Right cardiac atrium (tissue), 5 donors: ENCODE measurements around the gene TM4SF1. TPM values are rescaled to one million over a fixed set of nuclear protein-coding genes. Genes with fewer than 3 reads are reported as not detected.

Source experiments
- ATAC-seq, 2 donors: fragments of 200-7000 bp; cut with Tn5 transposase; one replicate each; pipeline versions ENCODE4 v1.8.0 to v1.9.1; 2020; ENCODE audit warnings: moderate library complexity in 2 of 2, mild to moderate bottlenecking in 1 of 2
- DNase-seq, 3 donors: peaks; one replicate each; pipeline ENCODE4 v3.0.0-alpha.2; 2020
- H3K27ac ChIP-seq: one replicate; pipeline ENCODE4 v1.5.1; 2013; ENCODE audit warnings: mild to moderate bottlenecking, low read length, control low read depth, moderate library complexity
- H3K27me3 ChIP-seq: one replicate; pipeline ENCODE4 v1.6.1; 2013; ENCODE audit not compliant: control insufficient read depth, insufficient read depth
- H3K4me1 ChIP-seq: one replicate; pipeline ENCODE4 v1.6.1; 2013; ENCODE audit warnings: low read length; ENCODE audit not compliant: control insufficient read depth, insufficient read depth
- H3K4me3 ChIP-seq: one replicate; pipeline ENCODE4 v1.5.1; 2013; ENCODE audit warnings: low read length, control low read depth
- H3K9me3 ChIP-seq: one replicate; pipeline ENCODE4 v1.6.1; 2013; ENCODE audit warnings: low read length; ENCODE audit not compliant: control insufficient read depth
- WGBS: extraction: QIAGEN DNeasy Blood & Tissue Kit; methylation state at CpG from one replicate; pipeline ENCODE4 v1.1.7; 2013; 5-methylcytosine and 5-hydroxymethylcytosine counted together
- intact Hi-C, 4 donors: fragments of 100-400 bp; cut with DNase I; formaldehyde crosslinking; loops; one replicate each; pipeline versions ENCODE4 v1.11.0 to v1.14.0; 2022 to 2023
- polyA plus RNA-seq: library from polyadenylated mRNA; stranded (reverse); fragments of 200-250 nt; gene quantifications from one replicate; pipeline ENCODE4 v1.2.3, GENCODE V29; 2013
- total RNA-seq, 4 donors: library from RNA; stranded (reverse); fragmentation: NEBNext Ultra II Directional; extraction: Animal tissue kit (Norgen Biotek cat#: 25700); gene quantifications; one replicate each; pipeline ENCODE4 v1.2.1, GENCODE V29; 2021
- donor health status: healthy with polysubstance abuse.
- donor health status: DM: no; HTN: yes; CAD: no.
- donor health status: DM: no; HTN: no; CAD: no.
- donor health status: DM: no; HTN: yes; CAD: no; lungs with severe emphysema.
- donor health status: DM: yes; HTN: yes; CAD: no.

TM4SF1 gene
- total and polyA plus RNA-seq, 5 donors: 70.8 to 130 (median 92.5) TPM

GRCh38 chr3:149395107-149396089 lies 17.9 kb upstream of the TM4SF1 start:
- no peak overlapping the region for H3K27ac ChIP-seq
- DNase-seq: peak; percentile 38 to 66 (median 65)
- intact Hi-C loops: loop anchor here in 3 of 4 donors (2.0 to 10.0 kb wide), 3 partner anchors 41 to 87 kb away; partner anchors contain the start of gene TM4SF4 (in 1 of the 3)
- H3K4me3 ChIP-seq: no peak overlapping the region
- no peaks in the 10 kb centered on the region for H3K4me1 ChIP-seq
- no peaks in the 10 kb centered on the region for H3K9me3 ChIP-seq
- peak; percentile 74 to 79 for ATAC-seq
- 41% methylated on average over 4 of the region's 4 CpGs for WGBS
- no peaks in the 10 kb centered on the region for H3K27me3 ChIP-seq

GRCh38 chr3:149393345-149394160 lies 16.1 kb upstream of the TM4SF1 start:
- H3K27ac ChIP-seq: no peak overlapping the region
- ATAC-seq (peak; percentile 76 to 79), DNase-seq (peak; percentile 66 to 88 (median 78))
- H3K9me3 ChIP-seq: no peaks in the 10 kb centered on the region
- intact Hi-C loops: loop anchor here in 3 of 4 donors (2.0 to 10.0 kb wide), 3 partner anchors 39 to 89 kb away; partner anchors contain the start of gene TM4SF4 (in 1 of the 3)
- H3K27me3 ChIP-seq: no peaks in the 10 kb centered on the region
- 38% methylated on average over 4 of the region's 4 CpGs for WGBS
- H3K4me1 ChIP-seq: no peaks in the 10 kb centered on the region
- no peak overlapping the region for H3K4me3 ChIP-seq

GRCh38 chr3:149391960-149392359 lies 14.5 kb upstream of the TM4SF1 start:
- Histone ChIP-seq H3K27me3 (no peaks in the 10 kb centered on the region), H3K4me3 (no peak overlapping the region), H3K27ac (no peak overlapping the region), H3K4me1 (no peaks in the 10 kb centered on the region), H3K9me3 (no peaks in the 10 kb centered on the region)
- 70% methylated on average over 5 of the region's 5 CpGs for WGBS
- intact Hi-C loops: loop anchor here in 3 of 4 donors (5.0 to 10.0 kb wide), 2 partner anchors 83 to 90 kb away; partner anchors contain the start of gene TM4SF4 (in 1 of the 3)
- DNase-seq (no peak), ATAC-seq (no peak)

GRCh38 chr3:149390772-149391212 lies 13.3 kb upstream of the TM4SF1 start:
- H3K4me1 ChIP-seq: no peaks in the 10 kb centered on the region
- intact Hi-C loops: loop anchor here in 3 of 4 donors (5.0 to 10.0 kb wide), 2 partner anchors 84 to 92 kb away; partner anchors contain the start of gene TM4SF4 (in 1 of the 3)
- H3K27me3 ChIP-seq: no peaks in the 10 kb centered on the region
- WGBS: 87% methylated on average over 6 of the region's 6 CpGs
- no peaks in the 10 kb centered on the region for H3K9me3 ChIP-seq
- H3K27ac ChIP-seq: no peak overlapping the region
- ATAC-seq (no peak), DNase-seq (no peak)
- H3K4me3 ChIP-seq: no peak overlapping the region

DNA sequence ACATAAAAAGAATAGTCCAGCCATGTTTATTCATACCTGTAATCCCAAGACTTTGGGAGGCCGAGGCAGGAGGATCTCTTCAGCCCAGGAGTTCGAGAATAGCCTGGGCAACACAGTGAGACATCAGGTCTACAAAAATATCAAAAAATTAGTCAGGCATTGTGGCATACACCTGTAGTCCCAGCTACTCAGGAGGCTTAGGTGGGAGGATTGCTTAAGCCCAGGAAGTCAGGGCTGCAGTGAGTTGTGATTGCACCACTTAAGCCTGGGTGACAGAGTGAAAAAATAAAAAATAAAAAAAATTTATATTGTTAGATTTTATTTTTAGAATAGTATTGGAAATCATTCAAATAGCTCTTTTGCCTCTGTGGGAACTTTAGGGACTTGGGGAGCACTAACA lies 12.8 kb upstream of the TM4SF1 start:
- no peaks in the 10 kb centered on the region for H3K27me3 ChIP-seq
- H3K27ac ChIP-seq: no peak overlapping the region
- no peak for DNase-seq
- ATAC-seq: no peak
- intact Hi-C loops: loop anchor here in 3 of 4 donors (5.0 to 10.0 kb wide), 2 partner anchors 85 to 92 kb away; partner anchors contain the start of gene TM4SF4 (in 1 of the 3)
- H3K4me3 ChIP-seq: no peak overlapping the region
- H3K9me3 ChIP-seq: no peaks in the 10 kb centered on the region
- no peaks in the 10 kb centered on the region for H3K4me1 ChIP-seq
- WGBS: 93% methylated on average over 2 of the region's 2 CpGs

GRCh38 chr3:149388531-149389417 lies 11.3 kb upstream of the TM4SF1 start:
- intact Hi-C loops: no loop called here
- DNase-seq (no peak), ATAC-seq (no peak)
- 91% methylated on average over 3 of the region's 3 CpGs for WGBS
- H3K27ac ChIP-seq: peak overlapping the region; percentile 16
- no peak overlapping the region for H3K4me3 ChIP-seq
- no peaks in the 10 kb centered on the region for H3K27me3 ChIP-seq
- no peaks in the 10 kb centered on the region for H3K9me3 ChIP-seq
- H3K4me1 ChIP-seq: no peaks in the 10 kb centered on the region

GRCh38 chr3:149388001-149388440 lies 10.6 kb upstream of the TM4SF1 start:
- intact Hi-C loops: no loop called here
- H3K4me3 ChIP-seq: no peak overlapping the region
- DNase-seq (no peak), ATAC-seq (no peak)
- H3K27ac ChIP-seq: no peak overlapping the region
- 82% methylated on average over 8 of the region's 8 CpGs for WGBS
- H3K9me3 ChIP-seq: no peaks in the 10 kb centered on the region
- no peaks in the 10 kb centered on the region for H3K27me3 ChIP-seq
- no peaks in the 10 kb centered on the region for H3K4me1 ChIP-seq

DNA sequence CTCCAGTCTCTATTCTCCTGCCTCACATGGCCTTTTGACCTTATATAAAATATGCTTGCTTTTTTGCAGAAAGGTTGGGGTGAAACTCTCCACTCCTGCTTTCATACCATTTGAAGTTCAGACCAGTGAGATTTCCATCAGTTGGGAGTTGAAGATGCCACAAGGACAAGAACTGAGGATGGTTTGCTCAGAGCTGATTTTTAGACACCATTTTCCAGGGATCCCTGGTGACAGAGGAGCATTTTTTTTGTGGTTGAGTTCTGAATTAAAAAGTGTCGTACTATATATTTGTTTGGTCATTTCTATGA lies 8.8 kb upstream of the TM4SF1 start:
- intact Hi-C loops: no loop called here
- Histone ChIP-seq H3K27me3 (no peaks in the 10 kb centered on the region), H3K27ac (peak overlapping the region; percentile 54), H3K4me1 (no peaks in the 10 kb centered on the region), H3K9me3 (no peaks in the 10 kb centered on the region), H3K4me3 (no peak overlapping the region)
- 42% methylated on average over 1 of the region's 1 CpG for WGBS
- no peak for DNase-seq
- ATAC-seq: no peak

GRCh38 chr3:149385617-149386298 lies 8.3 kb upstream of the TM4SF1 start:
- ATAC-seq (no peak), DNase-seq (no peak)
- H3K27me3 ChIP-seq: no peaks in the 10 kb centered on the region
- H3K27ac ChIP-seq: peak overlapping the region; percentile 23
- no peaks in the 10 kb centered on the region for H3K9me3 ChIP-seq
- 88% methylated on average over 7 of the region's 7 CpGs for WGBS
- intact Hi-C loops: no loop called here
- no peak overlapping the region for H3K4me3 ChIP-seq
- H3K4me1 ChIP-seq: no peaks in the 10 kb centered on the region
